GM12872 (cell line): Measurements from ENCODE around the gene KCTD18.

Experiments
- TF ChIP-seq, protein P1 (sequence below): IDR thresholded peaks from 3 replicates; pipeline ENCODE4 v1.5.1; 2011; ENCODE audit warnings: low read depth, mild to moderate bottlenecking, low read length, moderate library complexity; ENCODE audit not compliant: insufficient read depth

The KCTD18 gene

DNA sequence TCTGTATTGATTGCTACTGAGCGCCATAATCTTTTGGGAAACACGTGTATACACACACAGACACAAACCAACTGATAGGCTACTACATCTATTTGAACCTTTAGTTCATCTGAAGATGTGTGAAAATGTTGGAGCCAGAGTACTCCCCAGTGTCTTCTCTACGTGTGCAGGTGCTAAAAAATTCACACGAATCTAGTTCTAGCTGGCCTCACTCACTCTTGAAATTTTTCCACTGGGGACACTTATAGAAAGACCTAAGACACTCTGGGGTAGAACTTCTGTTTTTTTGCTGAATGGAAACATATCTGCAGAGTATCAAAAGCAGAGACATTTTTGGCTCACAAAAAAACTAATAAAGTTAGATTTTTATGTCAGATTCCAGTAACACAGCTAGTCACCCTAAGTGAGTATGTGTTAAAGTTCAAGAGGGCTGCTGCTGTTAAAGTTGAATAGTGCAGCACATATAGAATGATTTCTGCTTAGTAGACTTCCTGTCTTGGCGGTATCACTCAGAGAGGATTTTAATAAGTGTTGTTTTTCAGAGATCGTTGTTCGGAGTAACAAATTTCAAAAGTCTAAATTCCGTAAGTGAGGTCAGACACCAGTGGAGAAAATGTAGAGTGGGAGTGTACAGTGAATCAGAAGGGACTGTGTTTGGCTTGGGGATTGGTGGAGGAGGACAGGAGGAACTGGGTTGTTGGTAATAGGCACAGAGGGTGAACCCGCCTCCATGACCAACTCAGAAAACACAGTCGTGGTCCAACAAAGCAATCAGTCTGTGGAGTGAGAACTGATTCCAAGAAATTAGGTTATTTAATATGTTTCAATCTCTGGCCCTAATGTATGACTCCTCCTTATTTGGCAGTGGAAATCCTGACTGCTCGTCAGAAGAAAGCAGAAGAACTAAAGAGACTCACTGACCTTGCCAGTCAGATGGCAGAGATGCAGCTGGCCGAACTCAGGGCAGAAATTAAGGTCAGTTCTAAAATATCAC, 43.1 kb downstream of the KCTD18 start:
- TF ChIP-seq, protein P1, sequence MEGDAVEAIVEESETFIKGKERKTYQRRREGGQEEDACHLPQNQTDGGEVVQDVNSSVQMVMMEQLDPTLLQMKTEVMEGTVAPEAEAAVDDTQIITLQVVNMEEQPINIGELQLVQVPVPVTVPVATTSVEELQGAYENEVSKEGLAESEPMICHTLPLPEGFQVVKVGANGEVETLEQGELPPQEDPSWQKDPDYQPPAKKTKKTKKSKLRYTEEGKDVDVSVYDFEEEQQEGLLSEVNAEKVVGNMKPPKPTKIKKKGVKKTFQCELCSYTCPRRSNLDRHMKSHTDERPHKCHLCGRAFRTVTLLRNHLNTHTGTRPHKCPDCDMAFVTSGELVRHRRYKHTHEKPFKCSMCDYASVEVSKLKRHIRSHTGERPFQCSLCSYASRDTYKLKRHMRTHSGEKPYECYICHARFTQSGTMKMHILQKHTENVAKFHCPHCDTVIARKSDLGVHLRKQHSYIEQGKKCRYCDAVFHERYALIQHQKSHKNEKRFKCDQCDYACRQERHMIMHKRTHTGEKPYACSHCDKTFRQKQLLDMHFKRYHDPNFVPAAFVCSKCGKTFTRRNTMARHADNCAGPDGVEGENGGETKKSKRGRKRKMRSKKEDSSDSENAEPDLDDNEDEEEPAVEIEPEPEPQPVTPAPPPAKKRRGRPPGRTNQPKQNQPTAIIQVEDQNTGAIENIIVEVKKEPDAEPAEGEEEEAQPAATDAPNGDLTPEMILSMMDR, result no peak

DNA sequence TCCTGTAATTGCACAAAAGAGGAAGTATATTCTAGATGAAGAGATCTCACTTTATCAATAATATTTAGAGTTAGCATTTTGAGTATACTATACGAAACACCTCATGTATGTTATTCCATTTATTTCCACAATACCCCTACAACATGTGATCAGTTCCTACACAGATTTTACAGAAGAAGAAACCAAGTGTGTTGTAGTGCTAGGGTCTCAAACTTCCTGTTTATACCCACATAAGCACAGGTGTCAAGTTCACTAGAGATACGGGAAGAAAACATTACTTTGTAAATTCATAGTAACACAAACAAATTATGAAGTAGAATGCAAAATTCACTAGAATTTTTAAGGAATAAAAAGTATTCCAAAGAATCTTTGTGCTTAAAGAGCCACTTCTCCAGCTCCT, 46.4 kb downstream of the KCTD18 start:
- TF ChIP-seq, protein P1, result no peak

DNA sequence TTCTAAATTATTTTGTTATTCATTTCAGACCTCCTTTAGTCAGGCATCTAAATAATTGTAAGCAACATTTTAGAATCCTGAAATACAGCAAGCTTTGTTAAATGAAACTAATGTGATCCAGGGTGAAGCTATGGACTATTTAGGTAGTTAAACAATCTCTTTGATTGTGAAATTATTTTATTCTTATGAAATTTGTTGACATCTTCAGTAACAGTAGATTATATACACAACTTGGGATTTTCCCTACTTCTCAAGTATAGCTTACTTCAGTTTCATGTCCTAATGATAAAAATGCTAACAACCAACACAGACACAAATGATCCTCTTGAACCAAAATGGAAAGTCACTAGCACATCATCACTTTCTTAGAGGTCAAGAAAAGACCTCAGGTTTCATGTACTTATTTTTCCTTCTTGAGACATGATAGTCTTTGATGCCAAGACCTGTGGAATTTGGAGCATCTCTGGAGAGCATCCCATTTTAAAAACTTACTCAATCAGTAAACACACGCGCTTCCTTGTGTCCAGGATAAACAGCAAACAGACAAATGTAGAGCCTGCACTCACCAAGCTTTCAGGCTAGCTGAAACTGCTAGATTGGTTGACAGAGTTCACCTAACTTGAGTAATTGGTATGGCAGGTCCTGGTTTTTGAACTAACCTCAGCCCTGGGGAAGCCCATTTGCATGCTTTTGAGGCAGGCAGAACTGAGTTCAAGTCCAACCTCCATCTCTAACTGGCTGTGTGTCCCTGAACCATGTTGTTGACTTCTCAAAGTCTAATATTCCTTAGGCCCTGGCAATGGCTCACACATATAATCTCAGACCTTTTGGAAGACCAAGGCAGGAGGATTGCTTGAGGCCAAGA, 47.8 kb downstream of the KCTD18 start:
- TF ChIP-seq, protein P1, result no peak

GRCh38 chr2:200459101-200459500, 50.8 kb downstream of the KCTD18 start:
- TF ChIP-seq, protein P1, result no peak

DNA sequence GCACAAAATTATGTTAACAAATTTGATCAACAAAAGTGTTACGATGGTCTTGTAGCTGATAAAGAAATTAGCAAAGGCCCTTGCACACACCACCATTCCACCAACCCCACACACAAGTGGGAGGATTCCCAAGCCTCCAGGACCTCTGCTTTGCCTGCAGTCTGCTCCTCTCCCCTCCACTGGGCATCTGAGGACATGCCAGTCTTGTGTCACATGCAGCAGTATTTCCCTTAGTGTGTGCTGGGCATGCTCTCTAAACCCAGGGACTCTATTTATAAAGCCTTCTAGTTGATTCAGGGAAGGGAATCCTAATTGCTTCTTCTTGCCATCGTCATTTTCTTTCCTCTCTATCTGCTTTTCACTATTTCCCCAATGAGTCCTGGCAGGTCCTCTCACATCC, 53.3 kb downstream of the KCTD18 start:
- TF ChIP-seq, protein P1, result no peak

DNA sequence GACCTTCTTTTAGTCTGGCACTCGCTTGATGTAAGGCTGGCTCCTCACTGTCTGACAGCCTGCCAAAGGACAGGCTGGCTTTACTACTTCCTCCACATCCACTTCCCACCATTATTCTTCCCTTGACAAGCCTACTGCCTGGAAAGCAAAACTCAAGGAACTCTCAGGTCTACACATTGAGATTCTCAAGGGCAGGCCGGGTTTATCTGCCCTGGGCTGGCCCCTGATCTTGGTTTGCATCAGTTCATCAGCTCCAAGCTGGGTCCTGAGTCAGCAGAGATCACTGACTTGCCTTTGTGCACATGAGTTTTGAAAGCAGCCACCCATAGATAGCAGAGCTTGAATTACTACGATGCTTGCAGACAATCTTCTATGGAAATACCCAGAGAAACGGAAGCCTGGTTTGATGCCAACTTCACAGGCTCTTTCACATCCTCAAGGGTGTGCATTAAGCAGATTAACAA, 53.9 kb downstream of the KCTD18 start:
- TF ChIP-seq, protein P1, result no peak
